HG02970 (cell line): ENCODE data around the gene WDR37.
"Not testable (repeated sequence)": the region's sequence is repeated elsewhere in the genome, so short reads cannot be mapped to it uniquely, and the experiment has no call there.

Experiments
- ATAC-seq: cut with Tn5 transposase; IDR thresholded peaks from one replicate; pipeline ENCODE4 v1.9.1; 2021; ENCODE audit warnings: mild to moderate bottlenecking, moderate library complexity, moderate number of reproducible peaks; ENCODE audit not compliant: unreplicated experiment, low FRiP score

WDR37 gene

GRCh38 chr10:1149793-1150637 is 93.8 kb downstream of the WDR37 start:
- ATAC-seq = no peak

GRCh38 chr10:1150638-1150955 is 94.4 kb downstream of the WDR37 start:
- ATAC-seq = no peak

GRCh38 chr10:1151076-1152033 is 95.2 kb downstream of the WDR37 start:
- ATAC-seq = no peak

GRCh38 chr10:1152386-1153250 is 96.4 kb downstream of the WDR37 start:
- ATAC-seq = no peak

- ATAC-seq = no peak
Measured at GRCh38 chr10:1153251-1153763, 97.1 kb downstream of the WDR37 start.

GRCh38 chr10:1153805-1154351 is 97.7 kb downstream of the WDR37 start:
- no peak for ATAC-seq

GRCh38 chr10:1154531-1155295 is 98.5 kb downstream of the WDR37 start:
- no peak for ATAC-seq

- no peak for ATAC-seq
Measured at GRCh38 chr10:1155791-1156615, 99.8 kb downstream of the WDR37 start.

GRCh38 chr10:1156616-1156886 is 100.4 kb downstream of the WDR37 start:
- no peak for ATAC-seq

GRCh38 chr10:1156921-1157614 is 100.9 kb downstream of the WDR37 start:
- ATAC-seq = no peak

GRCh38 chr10:1157615-1157933 is 101.4 kb downstream of the WDR37 start:
- ATAC-seq = no peak

GRCh38 chr10:1158066-1158465 is 101.9 kb downstream of the WDR37 start:
- no peak for ATAC-seq

- not testable (repeated sequence) for ATAC-seq
Measured at GRCh38 chr10:1158536-1158935, 102.4 kb downstream of the WDR37 start.

- ATAC-seq = no peak
Measured at GRCh38 chr10:1159131-1160061, 103.2 kb downstream of the WDR37 start.

GRCh38 chr10:1160561-1161314 is 104.6 kb downstream of the WDR37 start:
- ATAC-seq = no peak

- ATAC-seq = not testable (repeated sequence)
Measured at GRCh38 chr10:1161315-1161673, 105.1 kb downstream of the WDR37 start.
